ENCODE measurements around the gene EYA3. TPM values are rescaled to one million over a fixed set of nuclear protein-coding genes. Genes with fewer than 3 reads are reported as not detected.

The EYA3 gene
- polyA plus RNA-seq, 3 donors, result 47.5 to 75.0 (median 61.0) TPM

GRCh38 chr1:28118640-28119307, 30.4 kb upstream of the EYA3 start:
- no peak for DNase-seq

- DNase-seq, result no peak
These were observed 26.9 kb upstream of the EYA3 start for GRCh38 chr1:28115267-28115666.

GRCh38 chr1:28114844-28115243, 26.4 kb upstream of the EYA3 start:
- no peak for DNase-seq

- no peak for DNase-seq
These were observed 24.8 kb upstream of the EYA3 start for GRCh38 chr1:28113242-28113572.

- DNase-seq, result no peak
These were observed 24.2 kb upstream of the EYA3 start for GRCh38 chr1:28112388-28113241.

- DNase-seq, result no peak
These were observed 22.7 kb upstream of the EYA3 start for GRCh38 chr1:28111157-28111556.

- no peak for DNase-seq
These were observed 22.1 kb upstream of the EYA3 start for GRCh38 chr1:28110555-28110954.

- no peak for DNase-seq
These were observed 21.2 kb upstream of the EYA3 start for GRCh38 chr1:28109639-28110038.

- DNase-seq, result no peak
These were observed 19.6 kb upstream of the EYA3 start for GRCh38 chr1:28108001-28108400.

GRCh38 chr1:28104866-28105467, 16.6 kb upstream of the EYA3 start:
- peak; percentile 19 for DNase-seq

- peak; percentile 55 for DNase-seq
These were observed 13.8 kb upstream of the EYA3 start for GRCh38 chr1:28102189-28102588.

- DNase-seq, result no peak
These were observed 10.8 kb upstream of the EYA3 start for GRCh38 chr1:28099050-28099769.

- no peak for DNase-seq
These were observed 8.7 kb upstream of the EYA3 start for GRCh38 chr1:28097100-28097472.

GRCh38 chr1:28096210-28097099, 8.0 kb upstream of the EYA3 start:
- no peak for DNase-seq

GRCh38 chr1:28091043-28091781, 2.8 kb upstream of the EYA3 start:
- DNase-seq, result peak; percentile 16

GRCh38 chr1:28087614-28088167, 719 bp downstream of the EYA3 start:
- DNase-seq, result no peak

GRCh38 chr1:28086651-28087050, 1.8 kb downstream of the EYA3 start:
- DNase-seq, result no peak

- DNase-seq, result no peak
These were observed 3.3 kb downstream of the EYA3 start for GRCh38 chr1:28085129-28085528.

- DNase-seq, result peak; percentile 27
These were observed 4.5 kb downstream of the EYA3 start for GRCh38 chr1:28083876-28084275.
